NCI-H2227 (cell line): Measurements from ENCODE around the gene EP300.

Source experiments
- DNase-seq: peaks from one replicate; lab custom pipeline; 2025; ENCODE audit not compliant: unreplicated experiment; lab: John Stamatoyannopoulos, UW

The EP300 gene

GRCh38 chr22:41204066-41204465 lies 111.7 kb downstream of the EP300 start:
- DNase-seq: no peak

- peak; percentile 96 for DNase-seq
Observed at GRCh38 chr22:41204992-41205900, 112.9 kb downstream of the EP300 start, which contains the start of gene L3MBTL2. L3MBTL2 (plus strand) TSS chr22:41205312; CDS start chr22:41205363, 51 bp downstream.

- DNase-seq: no peak
Observed at GRCh38 chr22:41206719-41207118, 114.3 kb downstream of the EP300 start.

- DNase-seq: no peak
Observed at GRCh38 chr22:41215409-41215808, 123.0 kb downstream of the EP300 start.

- DNase-seq: no peak
Observed at GRCh38 chr22:41215926-41216325, 123.5 kb downstream of the EP300 start.

- no peak for DNase-seq
Observed at GRCh38 chr22:41216984-41217383, 124.6 kb downstream of the EP300 start.

GRCh38 chr22:41217553-41218157 lies 125.3 kb downstream of the EP300 start:
- DNase-seq: no peak

- no peak for DNase-seq
Observed at GRCh38 chr22:41222846-41223507, 130.6 kb downstream of the EP300 start.

- DNase-seq: no peak
Observed at GRCh38 chr22:41223535-41223934, 131.1 kb downstream of the EP300 start.

- DNase-seq: no peak
Observed at GRCh38 chr22:41226723-41227655, 134.6 kb downstream of the EP300 start.

GRCh38 chr22:41229215-41229614 lies 136.8 kb downstream of the EP300 start:
- no peak for DNase-seq
